ENCODE data around the gene ZNF518A. TPM values are rescaled to one million over a fixed set of nuclear protein-coding genes. Genes with fewer than 3 reads are reported as not detected.
A peak's percentile ranks its signal among the peaks of the same experiment; 100 is the strongest.

The ZNF518A gene
- polyA plus RNA-seq, 3 donors: 9.5 to 15.8 (median 13.2) TPM

GRCh38 chr10:96092999-96093767, 36.9 kb upstream of the ZNF518A start:
- Mint-ChIP-seq H3K9me3 (peaks cover 3 to 23% (median 21%) of the 10 kb centered on the region in 7 donors), H3K36me3 (peaks cover 0 to 2% of the 10 kb centered on the region in 2 donors), H3K27ac (peak overlapping the region in 1 of 7 donors; percentile 31), H3K4me1 (peaks cover 12% of the 10 kb centered on the region), H3K4me3 (peak overlapping the region in 1 of 2 donors; percentile 3), H3K27me3 (ENCODE audit: low read depth in 3 of 3) (peaks cover 29 to 43% (median 33%) of the 10 kb centered on the region in 3 donors)
- Histone ChIP-seq H3K4me2 (replicated peaks; ENCODE audit: extremely low read depth, low read length, poor library complexity, severe bottlenecking) (no peak overlapping the region), H3K4me3 (replicated peaks in 1 of 3; ENCODE audit: low read depth in 2 of 3, low read length in 3 of 3) (no peak overlapping the region), H2AFZ (ENCODE audit: insufficient read depth, low read depth, low read length, poor library complexity, severe bottlenecking) (no peak overlapping the region), H3K36me3 (replicated peaks in 1 of 2; ENCODE audit: control insufficient read depth in 1 of 2, insufficient read depth in 2 of 2, low read length in 2 of 2) (no peaks in the 10 kb centered on the region), H3K4me1 (ENCODE audit: control insufficient read depth in 1 of 2, insufficient read depth in 2 of 2, low read length in 2 of 2) (peaks cover 7 to 12% of the 10 kb centered on the region in 2 donors), H3K27me3 (ENCODE audit: control insufficient read depth in 2 of 2, insufficient read depth in 2 of 2, low read length in 2 of 2) (peaks cover 33 to 41% of the 10 kb centered on the region in 2 donors), H3K79me2 (ENCODE audit: insufficient read depth, low read length) (no peaks in the 10 kb centered on the region), H3K9ac (ENCODE audit: insufficient read depth, low read length, poor library complexity, severe bottlenecking) (no peak overlapping the region), H3K9me3 (replicated peaks in 1 of 2; ENCODE audit: control insufficient read depth in 1 of 2, insufficient read depth in 1 of 2, low read length in 2 of 2) (peaks cover 7 to 12% of the 10 kb centered on the region in 2 donors), H4K20me1 (ENCODE audit: insufficient read depth, low read length) (no peaks in the 10 kb centered on the region), H3K27ac (ENCODE audit: low read depth in 1 of 2, low read length in 2 of 2) (no peak overlapping the region)
- WGBS (ENCODE audit: insufficient coverage): 100% methylated on average over 2 of the region's 8 CpGs
- TF ChIP-seq CTCF (IDR thresholded peaks at IDR 0.05): no peak
- peak in 1 of 3 donors; percentile 43 for DNase-seq
- intact Hi-C loops (cut with micrococcal nuclease): no loop called here

GRCh38 chr10:96093948-96094347, 36.1 kb upstream of the ZNF518A start:
- no peak for TF ChIP-seq CTCF (IDR thresholded peaks at IDR 0.05)
- Histone ChIP-seq H3K79me2 (ENCODE audit: insufficient read depth, low read length) (no peaks in the 10 kb centered on the region), H3K4me2 (replicated peaks; ENCODE audit: extremely low read depth, low read length, poor library complexity, severe bottlenecking) (no peak overlapping the region), H4K20me1 (ENCODE audit: insufficient read depth, low read length) (no peaks in the 10 kb centered on the region), H3K27ac (ENCODE audit: low read depth in 1 of 2, low read length in 2 of 2) (no peak overlapping the region), H3K9me3 (replicated peaks in 1 of 2; ENCODE audit: control insufficient read depth in 1 of 2, insufficient read depth in 1 of 2, low read length in 2 of 2) (peaks cover 7 to 12% of the 10 kb centered on the region in 2 donors), H2AFZ (ENCODE audit: insufficient read depth, low read depth, low read length, poor library complexity, severe bottlenecking) (no peak overlapping the region), H3K4me3 (replicated peaks in 1 of 3; ENCODE audit: low read depth in 2 of 3, low read length in 3 of 3) (no peak overlapping the region), H3K36me3 (replicated peaks in 1 of 2; ENCODE audit: control insufficient read depth in 1 of 2, insufficient read depth in 2 of 2, low read length in 2 of 2) (no peaks in the 10 kb centered on the region), H3K4me1 (ENCODE audit: control insufficient read depth in 1 of 2, insufficient read depth in 2 of 2, low read length in 2 of 2) (peaks cover 7 to 12% of the 10 kb centered on the region in 2 donors), H3K27me3 (ENCODE audit: control insufficient read depth in 2 of 2, insufficient read depth in 2 of 2, low read length in 2 of 2) (peaks cover 33 to 41% of the 10 kb centered on the region in 2 donors), H3K9ac (ENCODE audit: insufficient read depth, low read length, poor library complexity, severe bottlenecking) (no peak overlapping the region)
- peaks cover 12% of the 10 kb centered on the region for H3K4me1 Mint-ChIP-seq
- peaks cover 0 to 2% of the 10 kb centered on the region in 2 donors for H3K36me3 Mint-ChIP-seq
- H3K27ac Mint-ChIP-seq: no peak overlapping the region
- no peak for DNase-seq
- no CpG with 5 or more reads among the region's 2 CpGs for WGBS (ENCODE audit: insufficient coverage)
- H3K27me3 Mint-ChIP-seq (ENCODE audit: low read depth in 3 of 3): peaks cover 29 to 47% (median 34%) of the 10 kb centered on the region in 3 donors
- H3K4me3 Mint-ChIP-seq: no peak overlapping the region
- intact Hi-C loops (cut with micrococcal nuclease): no loop called here
- H3K9me3 Mint-ChIP-seq: peaks cover 3 to 23% (median 21%) of the 10 kb centered on the region in 7 donors

All from CD14-positive monocyte (primary cell).